Transverse colon (tissue), 3 donors: ENCODE results near the gene PCDHA1.
"Not testable (repeated sequence)": the region's sequence is repeated elsewhere in the genome, so short reads cannot be mapped to it uniquely, and the experiment has no call there.

Source experiments
- EP300 ChIP-seq: sonication (generic); formaldehyde crosslinking; IDR thresholded peaks from one replicate; pipeline ENCODE4 v1.6.1; 2017; ENCODE audit warnings: antibody characterized with exemption, low read depth
- POLR2A ChIP-seq: fragments of 450-650 bp; IDR thresholded peaks from one replicate; pipeline ENCODE4 v1.6.1; 2016; ENCODE audit warnings: antibody characterized with exemption, mild to moderate bottlenecking, moderate library complexity
- POLR2AphosphoS5 ChIP-seq, 3 donors: sonication (generic); formaldehyde crosslinking; IDR thresholded peaks; one replicate each; pipeline ENCODE4 v1.6.1; 2016; ENCODE audit warnings: antibody characterized with exemption in 3 of 3

GRCh38 chr5:140849831-140850634 is 64.1 kb downstream of the PCDHA1 start:
- not testable (repeated sequence) for TF ChIP-seq EP300; POLR2A; POLR2AphosphoS5 (IDR thresholded peaks at IDR 0.05)
